ENCODE results near the gene EXT2. TPM values are rescaled to one million over a fixed set of nuclear protein-coding genes. Genes with fewer than 3 reads are reported as not detected.

Gene EXT2
- total RNA-seq, 1 experiment from 2014 or later, result 67.3 TPM

DNA sequence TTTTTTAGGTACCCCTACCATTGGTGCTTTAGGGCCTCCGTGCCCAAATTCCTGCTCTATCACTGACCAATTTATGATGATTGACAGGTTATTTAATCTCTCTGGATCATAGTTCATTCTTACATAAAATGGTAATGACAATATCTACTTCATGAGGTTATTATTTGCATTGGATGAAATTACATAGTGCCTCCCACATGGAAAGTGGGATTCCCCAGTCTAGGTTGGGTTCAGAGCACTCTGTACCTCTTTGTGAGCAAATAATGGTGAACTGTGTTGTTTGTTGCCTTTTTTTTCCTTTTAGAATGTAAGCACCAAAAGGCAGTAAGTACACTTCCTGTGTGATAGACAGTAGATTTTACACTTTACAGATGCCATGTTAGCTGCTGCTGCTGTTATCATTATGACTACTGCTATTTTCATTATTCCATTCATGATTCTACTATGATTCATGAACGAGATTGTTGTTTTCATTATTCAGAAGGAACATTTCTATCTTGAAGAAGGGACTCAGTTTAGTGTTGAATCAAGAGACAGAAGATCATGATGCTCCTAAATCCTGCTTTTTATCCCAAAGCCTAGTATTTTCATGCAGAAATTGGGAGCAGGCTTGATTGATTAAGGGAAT is 113.6 kb downstream of the EXT2 start:
- no TSS peak for BruUV-seq (replicated peaks)
- CTCF ChIA-PET, result no interaction called here
- intact Hi-C loops (cut with micrococcal nuclease; ENCODE audit: unreplicated experiment), result no loop called here
- TF ChIP-seq CTCF (IDR thresholded peaks at IDR 0.05; ENCODE audit: unreplicated experiment), result no peak
- no peak overlapping the region for H3K4me3 Mint-ChIP-seq (ENCODE audit: low read depth, unreplicated experiment)
- no peak for DNase-seq
- H3K9me3 Mint-ChIP-seq (ENCODE audit: low read depth, unreplicated experiment), result peaks cover 5% of the 10 kb centered on the region
- no peaks in the 10 kb centered on the region for H3K27me3 Mint-ChIP-seq (ENCODE audit: unreplicated experiment)
- H3K36me3 Mint-ChIP-seq (ENCODE audit: insufficient read depth, unreplicated experiment), result no peaks in the 10 kb centered on the region
- peaks cover 2% of the 10 kb centered on the region for H3K4me1 Mint-ChIP-seq (ENCODE audit: low read depth, unreplicated experiment)
- no peak overlapping the region for H3K27ac Mint-ChIP-seq (ENCODE audit: unreplicated experiment)

DNA sequence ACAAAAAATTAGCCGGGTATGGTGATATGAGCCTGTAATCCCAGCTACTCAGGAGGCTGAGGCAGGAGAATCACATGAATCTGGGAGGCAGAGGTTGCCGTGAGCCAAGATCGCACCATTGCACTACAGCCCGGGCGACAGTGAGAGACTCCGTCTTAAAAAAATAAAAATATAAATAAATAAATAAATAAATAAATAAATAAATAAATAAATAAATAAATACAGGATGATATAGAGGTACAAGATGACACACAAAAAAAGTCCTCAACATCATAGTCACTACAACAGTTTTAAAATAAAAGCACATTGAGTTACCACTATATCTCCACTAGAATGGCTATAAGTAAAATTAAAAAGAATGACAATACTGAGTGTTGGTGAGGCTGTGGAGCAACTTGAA is 116.7 kb downstream of the EXT2 start:
- no TSS peak for BruUV-seq (replicated peaks)
- no peak for DNase-seq
- H3K27ac Mint-ChIP-seq (ENCODE audit: unreplicated experiment), result no peak overlapping the region
- no peaks in the 10 kb centered on the region for H3K36me3 Mint-ChIP-seq (ENCODE audit: insufficient read depth, unreplicated experiment)
- TF ChIP-seq CTCF (IDR thresholded peaks at IDR 0.05; ENCODE audit: unreplicated experiment), result no peak
- no peaks in the 10 kb centered on the region for H3K27me3 Mint-ChIP-seq (ENCODE audit: unreplicated experiment)
- CTCF ChIA-PET, result no interaction called here
- no peaks in the 10 kb centered on the region for H3K4me1 Mint-ChIP-seq (ENCODE audit: low read depth, unreplicated experiment)
- H3K4me3 Mint-ChIP-seq (ENCODE audit: low read depth, unreplicated experiment), result no peak overlapping the region
- peaks cover 5% of the 10 kb centered on the region for H3K9me3 Mint-ChIP-seq (ENCODE audit: low read depth, unreplicated experiment)
- intact Hi-C loops (cut with micrococcal nuclease; ENCODE audit: unreplicated experiment), result no loop called here

DNA sequence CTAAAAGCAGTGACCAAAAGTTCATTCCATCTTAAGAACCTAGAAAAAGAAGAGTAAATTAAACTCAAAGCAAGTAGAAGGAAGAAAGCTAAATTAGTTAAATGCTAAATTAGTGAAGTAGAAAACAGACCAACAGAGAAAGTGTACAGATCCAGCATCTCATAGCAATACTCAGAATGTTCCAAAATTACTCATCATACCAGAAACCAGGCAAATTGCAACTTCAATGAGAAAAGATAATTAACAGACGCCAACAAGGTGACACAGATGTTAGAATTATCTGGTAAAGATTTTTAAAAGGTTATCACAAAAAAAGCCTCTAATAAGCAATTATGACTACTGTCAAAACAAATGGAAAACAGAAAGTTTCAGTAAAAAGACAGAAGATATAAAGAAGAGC is 117.7 kb downstream of the EXT2 start:
- Mint-ChIP-seq H3K4me3 (ENCODE audit: low read depth, unreplicated experiment) (no peak overlapping the region), H3K4me1 (ENCODE audit: low read depth, unreplicated experiment) (no peaks in the 10 kb centered on the region), H3K36me3 (ENCODE audit: insufficient read depth, unreplicated experiment) (no peaks in the 10 kb centered on the region), H3K27me3 (ENCODE audit: unreplicated experiment) (no peaks in the 10 kb centered on the region), H3K9me3 (ENCODE audit: low read depth, unreplicated experiment) (peaks cover 5% of the 10 kb centered on the region), H3K27ac (ENCODE audit: unreplicated experiment) (no peak overlapping the region)
- CTCF ChIA-PET, result no interaction called here
- intact Hi-C loops (cut with micrococcal nuclease; ENCODE audit: unreplicated experiment), result no loop called here
- no TSS peak for BruUV-seq (replicated peaks)
- no peak for TF ChIP-seq CTCF (IDR thresholded peaks at IDR 0.05; ENCODE audit: unreplicated experiment)
- DNase-seq, result no peak

DNA sequence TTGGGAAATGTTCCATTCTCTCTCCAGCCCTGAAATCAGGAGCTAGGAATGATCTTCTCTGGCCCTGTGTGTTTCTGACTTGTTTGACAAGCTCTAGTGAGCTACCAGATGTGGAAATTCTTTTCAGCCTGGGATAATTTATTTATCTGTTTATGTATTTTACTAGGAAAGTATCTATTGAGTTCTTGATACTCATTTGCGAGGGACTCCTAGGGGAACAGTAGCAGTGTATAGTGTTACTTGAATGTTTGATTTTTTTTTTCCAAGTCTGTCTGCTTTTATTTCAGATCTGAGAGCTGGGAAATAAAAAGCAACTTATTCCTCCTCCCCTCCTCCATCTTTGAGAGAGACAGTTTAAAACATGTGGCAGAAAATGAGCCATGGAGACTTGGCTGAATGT is 122.0 kb downstream of the EXT2 start:
- CTCF ChIA-PET, result interaction anchor here (1.1 to 1.3 kb wide), 2 partner anchors 11 to 20 kb away, joined by 5 to 6 read pairs; no protein-coding TSS in a partner anchor
- no peak overlapping the region for H3K27ac Mint-ChIP-seq (ENCODE audit: unreplicated experiment)
- no peak for DNase-seq
- intact Hi-C loops (cut with micrococcal nuclease; ENCODE audit: unreplicated experiment), result no loop called here
- no peak overlapping the region for H3K4me3 Mint-ChIP-seq (ENCODE audit: low read depth, unreplicated experiment)
- TF ChIP-seq CTCF (IDR thresholded peaks at IDR 0.05; ENCODE audit: unreplicated experiment), result no peak
- H3K27me3 Mint-ChIP-seq (ENCODE audit: unreplicated experiment), result no peaks in the 10 kb centered on the region
- H3K36me3 Mint-ChIP-seq (ENCODE audit: insufficient read depth, unreplicated experiment), result no peaks in the 10 kb centered on the region
- BruUV-seq (replicated peaks), result no TSS peak
- H3K4me1 Mint-ChIP-seq (ENCODE audit: low read depth, unreplicated experiment), result no peaks in the 10 kb centered on the region
- H3K9me3 Mint-ChIP-seq (ENCODE audit: low read depth, unreplicated experiment), result peaks cover 2% of the 10 kb centered on the region
